HG02678 (cell line): ENCODE data around the gene TSPAN15.
A peak's percentile ranks its signal among the peaks of the same experiment; 100 is the strongest.

Source experiments
- ATAC-seq: cut with Tn5 transposase; IDR thresholded peaks from one replicate; pipeline ENCODE4 v1.9.1; 2021; ENCODE audit warnings: mild to moderate bottlenecking, moderate library complexity; ENCODE audit not compliant: unreplicated experiment

TSPAN15 gene

DNA sequence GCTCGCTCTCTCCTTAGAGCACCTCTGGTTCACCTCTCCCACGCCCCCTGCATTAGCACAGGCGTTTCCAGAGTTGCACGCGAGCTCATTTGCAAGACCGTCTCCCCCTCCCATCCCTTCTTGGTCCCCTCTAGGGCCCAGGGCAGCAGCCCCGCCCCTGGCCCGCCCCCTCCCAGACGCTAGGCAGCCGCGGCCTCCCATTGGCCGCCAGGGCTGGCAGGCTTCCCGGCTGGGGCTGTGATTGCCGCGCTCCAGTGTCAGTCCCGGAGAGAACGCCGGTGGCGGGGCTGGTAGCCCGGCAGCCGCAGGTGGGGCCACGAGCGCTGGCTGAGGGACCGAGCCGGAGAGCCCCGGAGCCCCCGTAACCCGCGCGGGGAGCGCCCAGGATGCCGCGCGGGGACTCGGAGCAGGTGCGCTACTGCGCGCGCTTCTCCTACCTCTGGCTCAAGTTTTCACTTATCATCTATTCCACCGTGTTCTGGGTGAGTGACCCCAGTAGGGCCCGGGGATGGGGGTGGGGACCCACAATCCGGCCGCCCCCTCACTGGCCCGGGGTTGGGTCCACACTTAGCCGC, at the start of gene TSPAN15:
Gene TSPAN15 (plus strand): TSS at position 257 of the 575 bp plus-strand sequence. CDS start 130 bp downstream, at position 387.
- peak; percentile 90 for ATAC-seq

GRCh38 chr10:69402386-69402785, 48.9 kb upstream of the TSPAN15 start:
- no peak for ATAC-seq

- no peak for ATAC-seq
Observed at GRCh38 chr10:69403066-69403465, 48.2 kb upstream of the TSPAN15 start.

- no peak for ATAC-seq
Observed at GRCh38 chr10:69403519-69403918, 47.7 kb upstream of the TSPAN15 start.

DNA sequence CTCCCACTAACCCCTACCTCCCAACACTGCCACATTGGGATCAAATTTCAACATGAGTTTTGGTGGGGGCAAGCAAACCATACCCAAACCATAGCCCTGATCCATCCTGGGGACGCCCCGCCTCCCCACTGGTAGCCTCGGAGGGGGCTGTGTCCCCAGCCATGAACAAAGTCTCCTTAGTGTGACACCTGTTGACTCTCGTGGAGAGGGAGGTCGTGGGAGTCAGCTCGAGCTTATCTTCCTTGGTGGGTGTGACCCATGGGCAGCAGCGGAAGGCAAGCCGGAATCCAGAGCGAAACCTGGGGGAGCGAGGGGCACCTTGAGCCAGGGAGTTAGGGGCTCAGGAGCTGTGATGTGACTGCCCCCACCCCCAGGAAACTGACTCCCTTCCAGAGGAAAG, 46.5 kb upstream of the TSPAN15 start:
- no peak for ATAC-seq

- ATAC-seq: no peak
Observed at GRCh38 chr10:69405221-69405620, 46.0 kb upstream of the TSPAN15 start.

- no peak for ATAC-seq
Observed at GRCh38 chr10:69406302-69406811, 44.9 kb upstream of the TSPAN15 start.

- no peak for ATAC-seq
Observed at GRCh38 chr10:69406816-69407580, 44.3 kb upstream of the TSPAN15 start.

GRCh38 chr10:69407621-69408301, 43.5 kb upstream of the TSPAN15 start:
- no peak for ATAC-seq

DNA sequence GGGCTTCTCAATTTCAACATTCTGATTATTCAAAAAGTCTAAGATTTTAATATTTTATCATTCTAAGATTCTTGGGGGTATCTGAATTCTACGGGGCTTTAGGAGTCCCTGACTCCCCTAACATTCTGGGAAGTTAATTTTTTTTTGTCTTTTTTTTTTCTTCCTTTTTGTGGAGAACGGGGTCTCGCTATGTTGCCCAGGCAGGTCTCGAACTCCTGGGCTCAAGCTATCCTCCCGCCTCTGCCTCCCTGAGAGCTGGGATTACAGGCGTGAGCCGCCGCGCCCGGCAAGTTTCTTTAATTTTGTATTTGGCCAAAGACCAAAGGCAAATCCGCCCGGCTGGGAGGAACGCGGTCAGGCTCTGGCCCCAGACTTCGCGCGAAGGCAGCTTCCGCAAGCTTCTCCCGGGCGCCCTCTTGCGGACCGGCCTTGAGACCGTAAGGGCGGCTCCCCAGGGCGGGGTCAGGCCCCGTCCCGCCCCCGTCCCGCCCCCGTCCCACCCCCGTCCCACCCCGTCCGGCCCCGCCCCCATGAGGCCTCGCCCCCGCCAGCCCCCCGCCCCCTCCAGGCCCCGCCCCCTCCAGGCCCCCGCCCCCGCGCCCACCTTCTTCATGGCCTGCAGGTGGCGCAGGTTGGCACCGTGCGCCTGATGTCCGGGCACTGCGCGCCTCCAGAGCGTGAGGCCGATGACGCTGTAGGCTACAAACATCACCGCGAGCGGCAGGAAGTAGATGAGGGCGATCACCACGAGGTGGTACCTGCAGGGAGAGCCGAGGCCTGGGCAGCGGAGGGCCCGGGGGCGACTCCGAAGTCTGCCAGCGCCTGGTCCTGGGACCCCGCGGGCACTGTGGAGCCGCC, 42.7 kb upstream of the TSPAN15 start:
- ATAC-seq: peak; percentile 81

DNA sequence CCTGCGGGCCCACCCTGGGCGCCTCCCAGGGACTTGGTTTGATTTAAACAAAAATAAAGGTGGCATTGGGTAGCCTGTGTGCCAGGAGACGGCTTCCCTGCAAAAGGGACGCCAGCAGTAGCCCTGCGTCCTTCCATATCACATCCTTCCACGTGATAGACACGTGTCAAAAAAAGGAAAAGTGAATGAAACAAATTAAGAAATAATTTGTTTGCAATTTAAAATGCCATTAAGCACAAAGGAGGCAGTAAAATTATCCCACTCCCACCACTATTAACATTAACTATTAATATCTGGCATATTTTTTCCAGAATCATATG, 42.1 kb upstream of the TSPAN15 start:
- ATAC-seq: no peak

GRCh38 chr10:69409968-69410367, 41.3 kb upstream of the TSPAN15 start:
- ATAC-seq: no peak

DNA sequence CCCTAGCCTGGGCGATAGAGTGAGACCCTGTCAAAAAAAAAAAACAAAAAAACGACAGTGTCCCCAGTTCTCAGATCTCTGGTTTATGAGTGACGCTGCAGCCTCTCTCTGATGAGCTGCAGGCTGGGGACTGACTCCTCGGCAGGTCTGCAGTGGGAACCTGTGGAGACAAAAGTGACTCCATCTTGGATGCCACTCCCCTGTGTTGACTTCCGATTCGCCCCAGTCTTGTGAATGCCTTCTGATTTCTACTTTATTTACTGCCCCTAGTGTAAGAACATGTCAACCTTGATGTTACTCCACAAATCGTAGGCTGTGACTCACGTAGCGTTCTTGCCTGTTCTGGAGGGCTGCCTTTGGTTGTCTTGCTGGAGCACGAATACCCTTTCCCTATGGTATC, 40.8 kb upstream of the TSPAN15 start:
- ATAC-seq: no peak

- ATAC-seq: no peak
Observed at GRCh38 chr10:69411476-69411875, 39.8 kb upstream of the TSPAN15 start.

DNA sequence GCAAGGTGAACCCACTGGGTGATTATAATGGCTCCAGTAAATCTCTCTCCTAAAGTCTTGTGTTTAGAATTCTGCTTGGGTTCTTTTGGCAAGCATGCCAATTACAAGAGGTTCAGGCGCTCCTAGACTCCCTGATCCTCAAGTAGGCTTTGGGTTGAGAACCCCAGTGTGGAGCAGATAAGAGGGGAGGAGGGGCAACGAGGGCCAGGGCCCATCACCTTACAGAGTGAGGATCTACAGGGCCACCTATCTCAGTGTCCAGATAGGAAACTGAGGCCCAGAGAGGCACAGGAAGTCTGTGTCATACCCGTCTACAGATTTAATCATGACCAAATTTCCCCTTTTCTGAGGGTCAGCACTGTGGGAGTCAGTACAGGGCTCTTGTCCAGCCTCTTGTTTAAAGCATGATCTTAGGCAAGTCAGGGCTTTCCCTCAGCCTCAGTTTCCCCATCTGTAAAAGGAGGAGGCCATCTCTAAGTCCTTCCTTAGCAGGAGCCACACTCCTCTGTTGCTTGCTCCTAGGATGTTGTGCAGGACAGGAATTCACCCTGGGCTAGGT, 39.0 kb upstream of the TSPAN15 start:
- no peak for ATAC-seq

DNA sequence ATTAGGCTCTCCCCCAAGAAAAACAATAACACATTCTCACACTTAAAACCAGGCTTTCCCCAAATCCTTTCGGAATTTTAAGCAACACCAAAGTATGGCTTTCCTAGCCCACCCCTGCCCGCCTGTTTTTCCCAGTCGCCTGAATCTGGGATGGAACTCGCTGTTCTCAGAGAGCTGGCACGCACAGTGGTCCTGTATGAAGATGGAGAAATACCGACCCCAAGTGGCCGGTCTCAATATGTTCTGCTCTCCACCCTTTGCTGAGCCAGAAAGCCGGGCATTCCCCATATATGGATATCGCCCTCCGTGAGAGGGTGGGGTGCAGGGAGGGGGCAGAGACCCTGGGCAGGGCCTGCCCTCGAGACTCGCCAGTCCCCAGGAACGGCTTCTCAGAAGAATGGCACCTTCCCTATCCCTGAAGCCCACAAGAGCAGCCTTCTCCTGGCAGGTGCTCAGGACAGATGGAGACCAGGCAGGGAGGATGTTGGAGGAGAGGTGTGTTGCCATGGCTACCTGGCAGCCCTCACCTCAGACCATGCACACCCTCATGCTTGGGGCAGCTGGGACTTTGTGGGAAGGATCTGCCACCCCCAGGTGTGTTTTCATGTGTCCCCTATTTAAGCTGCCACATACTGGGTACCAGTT, 37.9 kb upstream of the TSPAN15 start:
- ATAC-seq: no peak

DNA sequence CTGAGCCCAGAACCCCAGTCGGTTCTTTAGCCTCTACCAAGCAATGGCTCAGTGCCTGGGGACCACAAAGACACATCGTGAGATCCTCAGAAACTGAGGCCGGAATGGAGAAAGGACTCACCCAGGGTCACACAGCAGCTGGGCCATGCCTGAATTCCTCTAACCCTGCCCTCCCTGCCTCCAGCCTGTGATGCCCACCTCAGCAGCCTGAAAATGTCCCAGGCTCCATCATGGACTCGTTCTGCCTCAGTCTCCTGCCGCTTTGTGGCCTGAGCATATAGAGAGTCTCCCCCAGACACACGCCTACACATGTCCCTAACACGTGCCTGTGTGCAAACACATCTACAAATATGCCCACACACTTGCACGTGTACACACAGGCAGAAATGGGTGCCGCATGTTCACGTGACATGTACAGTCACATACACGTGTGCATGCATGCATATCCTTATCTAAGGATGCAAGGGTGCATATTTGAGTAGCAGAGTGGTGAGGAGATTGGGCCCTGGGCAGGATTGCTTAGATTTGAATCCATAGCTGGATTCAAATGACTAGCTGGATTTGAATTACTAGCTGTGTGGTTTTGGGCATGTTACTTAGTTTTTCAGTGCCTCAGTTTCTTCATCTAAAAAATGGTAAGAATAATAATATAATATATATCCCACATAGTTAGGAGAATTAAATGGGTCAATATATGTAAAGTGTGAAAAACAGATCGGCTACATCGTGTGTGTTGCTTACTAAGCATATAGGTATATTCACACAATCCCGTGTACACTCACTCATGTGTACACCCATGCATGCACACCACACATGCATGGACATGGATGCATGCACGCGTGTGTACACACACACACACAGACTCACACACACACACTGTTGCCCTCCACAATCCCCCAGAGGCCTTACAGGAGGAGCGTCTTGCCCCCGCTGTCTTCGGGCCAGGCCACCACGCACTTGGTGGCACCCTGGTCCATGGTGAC, 36.9 kb upstream of the TSPAN15 start:
- no peak for ATAC-seq

DNA sequence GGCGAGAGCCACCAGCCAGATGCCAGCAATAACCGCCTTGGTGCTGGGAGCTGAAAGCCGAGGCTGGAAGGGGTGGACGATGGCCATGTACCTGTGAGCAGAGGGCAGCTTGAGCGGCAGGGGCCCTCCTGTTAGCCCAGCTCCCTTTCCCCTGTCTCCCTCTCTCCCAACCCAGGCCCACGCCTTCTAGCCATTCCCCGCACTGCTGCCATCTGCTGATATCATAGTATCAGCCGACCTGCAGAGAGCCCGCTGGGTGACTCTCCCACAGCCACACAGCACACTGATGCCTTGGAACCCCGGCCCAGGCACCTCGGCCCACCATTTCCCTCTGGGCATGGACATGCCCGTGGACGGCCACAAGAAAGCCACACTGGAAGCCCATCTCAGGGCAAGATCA, 36.2 kb upstream of the TSPAN15 start:
- ATAC-seq: no peak

GRCh38 chr10:69415951-69416350, 35.3 kb upstream of the TSPAN15 start:
- ATAC-seq: no peak
